GM15510 (cell line): ENCODE data around the gene MTMR12.

Experiments used
- POLR2A ChIP-seq: IDR thresholded peaks from 3 replicates; pipeline ENCODE4 v1.6.1; 2011; ENCODE audit warnings: borderline replicate concordance; ENCODE audit not compliant: insufficient read length; ENCODE audit errors: extremely low read depth

Gene MTMR12

GRCh38 chr5:32331217-32331934 is 18.6 kb upstream of the MTMR12 start:
- TF ChIP-seq POLR2A, result no peak

GRCh38 chr5:32330126-32330971 is 17.6 kb upstream of the MTMR12 start:
- no peak for TF ChIP-seq POLR2A

- no peak for TF ChIP-seq POLR2A
These were observed 16.7 kb upstream of the MTMR12 start for GRCh38 chr5:32329395-32329834.

GRCh38 chr5:32326216-32326772 is 13.6 kb upstream of the MTMR12 start:
- no peak for TF ChIP-seq POLR2A

GRCh38 chr5:32325616-32326015 is 12.9 kb upstream of the MTMR12 start:
- no peak for TF ChIP-seq POLR2A

- no peak for TF ChIP-seq POLR2A
These were observed 12.3 kb upstream of the MTMR12 start for GRCh38 chr5:32325062-32325461.

- no peak for TF ChIP-seq POLR2A
These were observed 11.0 kb upstream of the MTMR12 start for GRCh38 chr5:32323741-32324140.

GRCh38 chr5:32322882-32323281 is 10.1 kb upstream of the MTMR12 start:
- no peak for TF ChIP-seq POLR2A

- no peak for TF ChIP-seq POLR2A
These were observed 7.8 kb upstream of the MTMR12 start for GRCh38 chr5:32320576-32320975.

GRCh38 chr5:32319926-32320543 is 7.3 kb upstream of the MTMR12 start:
- TF ChIP-seq POLR2A, result no peak

GRCh38 chr5:32319392-32319791 is 6.7 kb upstream of the MTMR12 start:
- no peak for TF ChIP-seq POLR2A

GRCh38 chr5:32317041-32317440 is 4.3 kb upstream of the MTMR12 start:
- TF ChIP-seq POLR2A, result no peak

GRCh38 chr5:32315221-32316014 is 2.7 kb upstream of the MTMR12 start:
- no peak for TF ChIP-seq POLR2A

- no peak for TF ChIP-seq POLR2A
These were observed 1.9 kb upstream of the MTMR12 start for GRCh38 chr5:32314658-32315057.
